GM23338 (cell line): ENCODE measurements around the gene TMEM116. TPM values are rescaled to one million over a fixed set of nuclear protein-coding genes. Genes with fewer than 3 reads are reported as not detected.
"Not testable (repeated sequence)": the region's sequence is repeated elsewhere in the genome, so short reads cannot be mapped to it uniquely, and the experiment has no call there.

Source experiments
- ATAC-seq: fragments of 200-7000 bp; cut with Tn5 transposase; 3 replicates; pipeline ENCODE4 v1.9.1; 2020
- DNase-seq: peaks from one replicate; pipeline ENCODE4 v3.0.0-alpha.2; 2015; ENCODE audit warnings: low spot score
- H2AFZ ChIP-seq: fragments of 200-600 bp; sonication (generic); 2 replicates; pipeline ENCODE4 v1.8.0; 2016; ENCODE audit warnings: antibody characterized with exemption, mild to moderate bottlenecking, moderate library complexity
- H3F3A ChIP-seq: fragments of 200-600 bp; sonication (generic); replicated peaks from 2 replicates; pipeline ENCODE4 v1.8.0; 2017; ENCODE audit warnings: antibody characterized with exemption, mixed run types, low read depth
- H3K27ac ChIP-seq: fragments of 200-600 bp; sonication (generic); 2 replicates; pipeline ENCODE4 v1.6.1; 2016; ENCODE audit warnings: low read depth
- H3K27me3 ChIP-seq: fragments of 200-600 bp; sonication (generic); 2 replicates; pipeline ENCODE4 v1.8.0; 2016; ENCODE audit warnings: mild to moderate bottlenecking, mixed run types, moderate library complexity; ENCODE audit not compliant: insufficient read depth
- H3K36me3 ChIP-seq: fragments of 200-600 bp; sonication (generic); 2 replicates; pipeline ENCODE4 v1.8.0; 2016; ENCODE audit warnings: mild to moderate bottlenecking; ENCODE audit not compliant: insufficient read depth
- H3K4me1 ChIP-seq: fragments of 200-600 bp; sonication (generic); 2 replicates; pipeline ENCODE4 v1.8.0; 2016; ENCODE audit warnings: mild to moderate bottlenecking, moderate library complexity; ENCODE audit not compliant: insufficient read depth
- H3K4me2 ChIP-seq: fragments of 200-600 bp; sonication (generic); 2 replicates; pipeline ENCODE4 v1.7.1; 2017; ENCODE audit warnings: mixed run types
- H3K4me3 ChIP-seq: fragments of 200-600 bp; sonication (generic); 2 replicates; pipeline ENCODE4 v1.6.1; 2016; ENCODE audit warnings: mixed run types
- H3K79me2 ChIP-seq: fragments of 200-600 bp; sonication (generic); replicated peaks from 2 replicates; pipeline ENCODE4 v1.8.0; 2017; ENCODE audit warnings: mild to moderate bottlenecking; ENCODE audit not compliant: insufficient read depth
- H3K9me2 ChIP-seq: fragments of 200-600 bp; sonication (generic); 2 replicates; pipeline ENCODE4 v1.8.0; 2017; ENCODE audit not compliant: insufficient read depth
- H4K20me1 ChIP-seq: fragments of 200-600 bp; sonication (generic); replicated peaks from 2 replicates; pipeline ENCODE4 v1.8.0; 2017; ENCODE audit warnings: mild to moderate bottlenecking; ENCODE audit not compliant: insufficient read depth
- H3K27ac Mint-ChIP-seq: 2 replicates; pipeline ENCODE4 v1.8.0; 2020; ENCODE audit warnings: inconsistent platforms, mild to moderate bottlenecking, moderate library complexity, mixed read lengths
- H3K27me3 Mint-ChIP-seq: 3 replicates; pipeline ENCODE4 v1.8.0; 2022; ENCODE audit warnings: low read depth, mild to moderate bottlenecking, moderate library complexity, mixed read lengths, inconsistent platforms; ENCODE audit not compliant: insufficient read depth, poor library complexity
- H3K36me3 Mint-ChIP-seq: 3 replicates; pipeline ENCODE4 v1.8.0; 2021; ENCODE audit warnings: low read depth, mild to moderate bottlenecking, inconsistent platforms, moderate library complexity, mixed read lengths
- H3K4me1 Mint-ChIP-seq: 3 replicates; pipeline ENCODE4 v1.8.0; 2020; ENCODE audit warnings: mild to moderate bottlenecking, inconsistent platforms, mixed read lengths
- H3K4me3 Mint-ChIP-seq: 3 replicates; pipeline ENCODE4 v1.8.0; 2021; ENCODE audit warnings: moderate library complexity, mild to moderate bottlenecking, inconsistent platforms, mixed read lengths
- H3K9me3 Mint-ChIP-seq: 3 replicates; pipeline ENCODE4 v1.8.0; 2020; ENCODE audit warnings: moderate library complexity, mild to moderate bottlenecking, inconsistent platforms, mixed read lengths
- JUNB ChIP-seq: IDR thresholded peaks from one replicate; pipeline ENCODE4 v1.6.1; 2016; ENCODE audit warnings: antibody characterized with exemption; ENCODE audit not compliant: unreplicated experiment
- POLR2AphosphoS5 ChIP-seq: IDR thresholded peaks from 2 replicates; pipeline ENCODE4 v1.6.1; 2016; ENCODE audit warnings: antibody characterized with exemption, low read depth
- ZNF331 ChIP-seq: fragments of 250-450 bp; sonication (Bioruptor Pico); IDR thresholded peaks from 2 replicates; pipeline ENCODE4 v1.5.0; 2020; ENCODE audit warnings: low read depth, mild to moderate bottlenecking, moderate library complexity
- polyA plus RNA-seq: library from polyadenylated mRNA; unstranded; fragments of >200 nt; fragmentation: Nextera tagmentation; extraction: Ambion mirVana; gene quantifications from 2 replicates; pipeline ENCODE4 v1.2.1, GENCODE V29; 2016
- total RNA-seq: library from RNA; depleted of rRNA; stranded (reverse); fragments of >200 nt; shearing (Covaris generic); gene quantifications from 2 replicates; pipeline ENCODE4 v1.2.3, GENCODE V29; 2014
- TF ChIP-seq, protein P1 (sequence below): IDR thresholded peaks from one replicate; pipeline ENCODE4 v1.6.1; 2018; ENCODE audit warnings: antibody characterized with exemption; ENCODE audit not compliant: unreplicated experiment

Gene TMEM116
- total and polyA plus RNA-seq, 2 experiments from 2014 or later = 8.0 to 10.4 TPM

- Histone ChIP-seq H3K79me2 (no peaks in the 10 kb centered on the region), H3K27ac (peak overlapping the region; percentile 52; the same call in 1 of the 2 replicates), H3K4me2 (peak overlapping the region; percentile 39; the same call in 1 of the 2 replicates), H3K4me1 (peaks cover 8% of the 10 kb centered on the region; the same call in 1 of the 2 replicates), H3K9me2 (no peaks in the 10 kb centered on the region), H2AFZ (no peak overlapping the region), H3K4me3 (no peak overlapping the region), H4K20me1 (no peaks in the 10 kb centered on the region), H3K36me3 (no peaks in the 10 kb centered on the region), H3F3A (no peaks in the 10 kb centered on the region), H3K27me3 (no peaks in the 10 kb centered on the region)
- Mint-ChIP-seq H3K4me1 (peaks cover 4% of the 10 kb centered on the region; the same call in 2 of the 3 replicates), H3K27me3 (peaks cover 2% of the 10 kb centered on the region), H3K36me3 (peaks cover 16% of the 10 kb centered on the region), H3K27ac (no peak overlapping the region), H3K9me3 (peaks cover 22% of the 10 kb centered on the region; the same call in 2 of the 3 replicates), H3K4me3 (no peak overlapping the region)
- no peak for DNase-seq
- no peak for TF ChIP-seq JUNB
- no peak for ATAC-seq
These were observed 48.0 kb downstream of the TMEM116 start for GRCh38 chr12:111964935-111965334.

DNA sequence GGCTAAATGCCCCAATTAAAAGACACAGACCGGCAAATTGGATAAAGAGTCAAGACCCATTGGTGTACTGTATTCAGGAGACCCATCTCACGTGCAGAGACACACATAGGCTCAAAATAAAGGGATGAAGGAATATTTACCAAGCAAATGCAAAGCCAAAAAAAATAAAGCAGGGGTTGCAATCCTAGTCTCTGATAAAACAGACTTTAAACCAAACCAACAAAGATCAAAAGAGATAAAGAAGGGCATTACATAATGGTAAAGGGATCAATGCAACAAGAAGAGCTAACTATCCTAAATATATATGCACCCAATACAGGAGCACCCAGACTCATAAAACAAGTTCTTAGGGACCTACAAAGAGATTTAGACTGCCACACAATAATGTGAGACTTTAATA, 53.4 kb downstream of the TMEM116 start:
- not testable (repeated sequence) for H3K79me2 ChIP-seq, H3K36me3 ChIP-seq, H3K27ac ChIP-seq, H3K4me1 ChIP-seq, H2AFZ ChIP-seq, H3K4me3 Mint-ChIP-seq, H3K27ac Mint-ChIP-seq, H3K4me2 ChIP-seq, DNase-seq, H3K4me3 ChIP-seq, H3K9me2 ChIP-seq, H3K27me3 ChIP-seq, H3K27me3 Mint-ChIP-seq, ATAC-seq, H3F3A ChIP-seq, H4K20me1 ChIP-seq, H3K4me1 Mint-ChIP-seq
- H3K36me3 Mint-ChIP-seq = peaks cover 37% of the 10 kb centered on the region
- peaks cover 47% of the 10 kb centered on the region for H3K9me3 Mint-ChIP-seq

GRCh38 chr12:111957224-111957623, 55.7 kb downstream of the TMEM116 start:
- H3K9me3 Mint-ChIP-seq = peaks cover 57% of the 10 kb centered on the region
- not testable (repeated sequence) for H3K4me3 Mint-ChIP-seq, H3K79me2 ChIP-seq, H4K20me1 ChIP-seq, H3K27me3 ChIP-seq, H3K4me1 Mint-ChIP-seq, H3K4me1 ChIP-seq, H3K4me3 ChIP-seq, H3K36me3 ChIP-seq, DNase-seq, ATAC-seq, H3K4me2 ChIP-seq, H2AFZ ChIP-seq, H3K27ac Mint-ChIP-seq, H3K9me2 ChIP-seq, H3K27me3 Mint-ChIP-seq, H3F3A ChIP-seq, H3K27ac ChIP-seq
- peaks cover 51% of the 10 kb centered on the region for H3K36me3 Mint-ChIP-seq

DNA sequence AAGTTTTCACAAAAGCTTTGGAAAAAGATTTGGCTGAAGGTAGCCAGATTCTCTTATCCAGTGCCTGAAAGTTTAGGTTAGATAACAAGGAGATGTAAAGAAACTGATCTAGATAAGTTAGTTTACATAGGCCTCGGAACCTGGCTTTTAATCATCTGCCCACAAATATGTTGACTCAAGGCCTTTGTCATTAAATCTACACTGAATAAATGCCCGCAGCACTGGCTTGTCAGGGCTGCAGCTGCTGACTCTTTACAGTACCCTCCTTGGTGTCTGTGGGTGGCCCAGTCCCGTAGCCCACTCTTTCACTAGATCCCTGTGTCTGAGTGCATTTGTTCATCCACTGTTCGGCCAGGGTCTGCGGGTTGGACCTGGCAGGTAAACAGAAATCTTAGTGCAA, 58.0 kb downstream of the TMEM116 start:
- no peak for ATAC-seq
- TF ChIP-seq, protein P1, sequence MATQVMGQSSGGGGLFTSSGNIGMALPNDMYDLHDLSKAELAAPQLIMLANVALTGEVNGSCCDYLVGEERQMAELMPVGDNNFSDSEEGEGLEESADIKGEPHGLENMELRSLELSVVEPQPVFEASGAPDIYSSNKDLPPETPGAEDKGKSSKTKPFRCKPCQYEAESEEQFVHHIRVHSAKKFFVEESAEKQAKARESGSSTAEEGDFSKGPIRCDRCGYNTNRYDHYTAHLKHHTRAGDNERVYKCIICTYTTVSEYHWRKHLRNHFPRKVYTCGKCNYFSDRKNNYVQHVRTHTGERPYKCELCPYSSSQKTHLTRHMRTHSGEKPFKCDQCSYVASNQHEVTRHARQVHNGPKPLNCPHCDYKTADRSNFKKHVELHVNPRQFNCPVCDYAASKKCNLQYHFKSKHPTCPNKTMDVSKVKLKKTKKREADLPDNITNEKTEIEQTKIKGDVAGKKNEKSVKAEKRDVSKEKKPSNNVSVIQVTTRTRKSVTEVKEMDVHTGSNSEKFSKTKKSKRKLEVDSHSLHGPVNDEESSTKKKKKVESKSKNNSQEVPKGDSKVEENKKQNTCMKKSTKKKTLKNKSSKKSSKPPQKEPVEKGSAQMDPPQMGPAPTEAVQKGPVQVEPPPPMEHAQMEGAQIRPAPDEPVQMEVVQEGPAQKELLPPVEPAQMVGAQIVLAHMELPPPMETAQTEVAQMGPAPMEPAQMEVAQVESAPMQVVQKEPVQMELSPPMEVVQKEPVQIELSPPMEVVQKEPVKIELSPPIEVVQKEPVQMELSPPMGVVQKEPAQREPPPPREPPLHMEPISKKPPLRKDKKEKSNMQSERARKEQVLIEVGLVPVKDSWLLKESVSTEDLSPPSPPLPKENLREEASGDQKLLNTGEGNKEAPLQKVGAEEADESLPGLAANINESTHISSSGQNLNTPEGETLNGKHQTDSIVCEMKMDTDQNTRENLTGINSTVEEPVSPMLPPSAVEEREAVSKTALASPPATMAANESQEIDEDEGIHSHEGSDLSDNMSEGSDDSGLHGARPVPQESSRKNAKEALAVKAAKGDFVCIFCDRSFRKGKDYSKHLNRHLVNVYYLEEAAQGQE = no peak
- no peak for TF ChIP-seq POLR2AphosphoS5
- no peak for TF ChIP-seq JUNB
- no peak for TF ChIP-seq ZNF331 (CRISPR knock-in tag)

More for the DNA sequence above, 58.0 kb downstream of the TMEM116 start:
- H3K36me3 Mint-ChIP-seq = peaks cover 52% of the 10 kb centered on the region
- H3K9me3 Mint-ChIP-seq = peaks cover 48% of the 10 kb centered on the region
- Histone ChIP-seq H4K20me1 (no peaks in the 10 kb centered on the region), H3F3A (no peaks in the 10 kb centered on the region), H3K79me2 (no peaks in the 10 kb centered on the region), H2AFZ (no peak overlapping the region), H3K27ac (no peak overlapping the region), H3K4me3 (no peak overlapping the region), H3K4me1 (no peaks in the 10 kb centered on the region), H3K9me2 (no peaks in the 10 kb centered on the region; the same call in 1 of the 2 replicates), H3K4me2 (no peak overlapping the region), H3K27me3 (no peaks in the 10 kb centered on the region), H3K36me3 (peaks cover 5% of the 10 kb centered on the region; the same call in 1 of the 2 replicates)
- peaks cover 4% of the 10 kb centered on the region for H3K27me3 Mint-ChIP-seq
- no peak overlapping the region for H3K4me3 Mint-ChIP-seq
- no peak for DNase-seq
- H3K27ac Mint-ChIP-seq = no peak overlapping the region
- H3K4me1 Mint-ChIP-seq = no peaks in the 10 kb centered on the region
